Measurements from ENCODE around the gene CSGALNACT2.

DNA sequence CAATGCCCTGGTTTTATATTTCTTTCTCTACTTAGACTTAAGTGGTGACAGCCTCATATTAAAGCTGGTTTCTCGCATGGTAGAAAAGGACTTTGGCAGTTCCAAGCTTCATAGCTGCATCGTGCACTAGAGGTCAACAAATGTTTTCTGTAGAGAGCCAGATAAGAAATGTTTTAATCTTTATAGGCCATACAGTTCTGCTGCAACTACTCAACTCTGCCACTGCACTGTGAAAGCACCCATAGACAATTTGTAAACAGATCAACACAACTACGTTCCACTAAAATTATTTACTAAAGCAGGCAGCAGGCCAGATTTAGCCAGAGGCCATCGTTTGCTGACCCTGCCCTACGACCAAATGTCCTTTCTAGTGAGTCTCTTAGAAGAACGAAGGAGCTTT, 36.7 kb downstream of the CSGALNACT2 start:
- TF ChIP-seq EZH2phosphoT487 (IDR thresholded peaks at IDR 0.05; ENCODE audit: borderline replicate concordance, low read length) (no peak), EZH2 (IDR thresholded peaks at IDR 0.05; ENCODE audit: low read length, unreplicated experiment) (no peak)
- TF ChIP-seq, protein P1, sequence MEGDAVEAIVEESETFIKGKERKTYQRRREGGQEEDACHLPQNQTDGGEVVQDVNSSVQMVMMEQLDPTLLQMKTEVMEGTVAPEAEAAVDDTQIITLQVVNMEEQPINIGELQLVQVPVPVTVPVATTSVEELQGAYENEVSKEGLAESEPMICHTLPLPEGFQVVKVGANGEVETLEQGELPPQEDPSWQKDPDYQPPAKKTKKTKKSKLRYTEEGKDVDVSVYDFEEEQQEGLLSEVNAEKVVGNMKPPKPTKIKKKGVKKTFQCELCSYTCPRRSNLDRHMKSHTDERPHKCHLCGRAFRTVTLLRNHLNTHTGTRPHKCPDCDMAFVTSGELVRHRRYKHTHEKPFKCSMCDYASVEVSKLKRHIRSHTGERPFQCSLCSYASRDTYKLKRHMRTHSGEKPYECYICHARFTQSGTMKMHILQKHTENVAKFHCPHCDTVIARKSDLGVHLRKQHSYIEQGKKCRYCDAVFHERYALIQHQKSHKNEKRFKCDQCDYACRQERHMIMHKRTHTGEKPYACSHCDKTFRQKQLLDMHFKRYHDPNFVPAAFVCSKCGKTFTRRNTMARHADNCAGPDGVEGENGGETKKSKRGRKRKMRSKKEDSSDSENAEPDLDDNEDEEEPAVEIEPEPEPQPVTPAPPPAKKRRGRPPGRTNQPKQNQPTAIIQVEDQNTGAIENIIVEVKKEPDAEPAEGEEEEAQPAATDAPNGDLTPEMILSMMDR (conservative IDR thresholded peaks at IDR 0.05; ENCODE audit: low read depth, low read length) = no peak
